ENCODE data around the gene RIT1.

RIT1 gene

DNA sequence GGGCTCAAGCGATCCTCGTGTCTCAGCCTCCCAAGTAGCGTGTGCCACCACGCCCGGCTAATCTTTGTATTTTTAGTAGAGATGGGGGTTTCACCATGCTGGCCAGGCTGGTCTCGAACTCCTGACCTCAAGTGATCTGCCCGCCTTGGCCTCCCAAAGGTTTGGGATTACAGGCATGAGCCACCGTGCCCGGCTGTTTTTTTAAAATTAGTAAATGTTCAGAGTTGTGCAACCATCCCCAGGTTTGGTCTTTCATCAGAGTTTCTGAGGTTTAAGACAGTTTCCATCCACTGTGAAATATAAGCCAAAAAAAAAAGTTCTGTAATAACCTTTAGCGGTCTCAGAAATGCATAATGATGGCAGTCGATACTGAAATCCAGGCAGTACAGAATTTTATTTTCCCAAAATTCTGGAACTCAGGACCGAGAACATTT is 52.3 kb downstream of the RIT1 start:
- H3K9ac ChIP-seq (ENCODE audit: low read length), result peak overlapping the region; percentile 33; the same call in 1 of the 2 replicates
- peak overlapping the region; percentile 87 for H3K4me3 ChIP-seq (ENCODE audit: low read length)
- H2AFZ ChIP-seq (ENCODE audit: low read length), result peak overlapping the region; percentile 61
- peaks cover 25% of the 10 kb centered on the region for H3K4me1 ChIP-seq (ENCODE audit: low read length)
- peak overlapping the region; percentile 71; the same call in 1 of the 2 replicates for H3K27ac ChIP-seq (ENCODE audit: low read length)
- H4K20me1 ChIP-seq (ENCODE audit: insufficient read depth, low read length), result no peaks in the 10 kb centered on the region
- no peaks in the 10 kb centered on the region for H3K9me2 ChIP-seq (replicated peaks; ENCODE audit: insufficient read depth, low read length)
- H3K27me3 ChIP-seq (replicated peaks; ENCODE audit: insufficient read depth, low read length), result peaks cover 24% of the 10 kb centered on the region
- H3F3A ChIP-seq (ENCODE audit: insufficient read depth, low read length), result peaks cover 22% of the 10 kb centered on the region
- H3K4me2 ChIP-seq (ENCODE audit: low read depth, low read length), result peak overlapping the region; percentile 73
- DNase-seq, result no peak
- TF ChIP-seq EZH2phosphoT487 (IDR thresholded peaks at IDR 0.05; ENCODE audit: low read length) (no peak), EZH2 (optimal IDR thresholded peaks at IDR 0.05; ENCODE audit: low read depth, low read length) (no peak)
- TF ChIP-seq, protein P1, sequence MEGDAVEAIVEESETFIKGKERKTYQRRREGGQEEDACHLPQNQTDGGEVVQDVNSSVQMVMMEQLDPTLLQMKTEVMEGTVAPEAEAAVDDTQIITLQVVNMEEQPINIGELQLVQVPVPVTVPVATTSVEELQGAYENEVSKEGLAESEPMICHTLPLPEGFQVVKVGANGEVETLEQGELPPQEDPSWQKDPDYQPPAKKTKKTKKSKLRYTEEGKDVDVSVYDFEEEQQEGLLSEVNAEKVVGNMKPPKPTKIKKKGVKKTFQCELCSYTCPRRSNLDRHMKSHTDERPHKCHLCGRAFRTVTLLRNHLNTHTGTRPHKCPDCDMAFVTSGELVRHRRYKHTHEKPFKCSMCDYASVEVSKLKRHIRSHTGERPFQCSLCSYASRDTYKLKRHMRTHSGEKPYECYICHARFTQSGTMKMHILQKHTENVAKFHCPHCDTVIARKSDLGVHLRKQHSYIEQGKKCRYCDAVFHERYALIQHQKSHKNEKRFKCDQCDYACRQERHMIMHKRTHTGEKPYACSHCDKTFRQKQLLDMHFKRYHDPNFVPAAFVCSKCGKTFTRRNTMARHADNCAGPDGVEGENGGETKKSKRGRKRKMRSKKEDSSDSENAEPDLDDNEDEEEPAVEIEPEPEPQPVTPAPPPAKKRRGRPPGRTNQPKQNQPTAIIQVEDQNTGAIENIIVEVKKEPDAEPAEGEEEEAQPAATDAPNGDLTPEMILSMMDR (IDR thresholded peaks at IDR 0.05; ENCODE audit: low read length), result no peak
- H3K9me3 ChIP-seq (replicated peaks; ENCODE audit: insufficient read depth, low read length), result no peaks in the 10 kb centered on the region
- H3K36me3 ChIP-seq (replicated peaks; ENCODE audit: insufficient read depth, low read length), result 0 out of 2 replicates have a peak, but pooled peaks cover 3% of the 10 kb centered on the region
- H3K79me2 ChIP-seq (ENCODE audit: low read length), result peaks cover 28% of the 10 kb centered on the region

DNA sequence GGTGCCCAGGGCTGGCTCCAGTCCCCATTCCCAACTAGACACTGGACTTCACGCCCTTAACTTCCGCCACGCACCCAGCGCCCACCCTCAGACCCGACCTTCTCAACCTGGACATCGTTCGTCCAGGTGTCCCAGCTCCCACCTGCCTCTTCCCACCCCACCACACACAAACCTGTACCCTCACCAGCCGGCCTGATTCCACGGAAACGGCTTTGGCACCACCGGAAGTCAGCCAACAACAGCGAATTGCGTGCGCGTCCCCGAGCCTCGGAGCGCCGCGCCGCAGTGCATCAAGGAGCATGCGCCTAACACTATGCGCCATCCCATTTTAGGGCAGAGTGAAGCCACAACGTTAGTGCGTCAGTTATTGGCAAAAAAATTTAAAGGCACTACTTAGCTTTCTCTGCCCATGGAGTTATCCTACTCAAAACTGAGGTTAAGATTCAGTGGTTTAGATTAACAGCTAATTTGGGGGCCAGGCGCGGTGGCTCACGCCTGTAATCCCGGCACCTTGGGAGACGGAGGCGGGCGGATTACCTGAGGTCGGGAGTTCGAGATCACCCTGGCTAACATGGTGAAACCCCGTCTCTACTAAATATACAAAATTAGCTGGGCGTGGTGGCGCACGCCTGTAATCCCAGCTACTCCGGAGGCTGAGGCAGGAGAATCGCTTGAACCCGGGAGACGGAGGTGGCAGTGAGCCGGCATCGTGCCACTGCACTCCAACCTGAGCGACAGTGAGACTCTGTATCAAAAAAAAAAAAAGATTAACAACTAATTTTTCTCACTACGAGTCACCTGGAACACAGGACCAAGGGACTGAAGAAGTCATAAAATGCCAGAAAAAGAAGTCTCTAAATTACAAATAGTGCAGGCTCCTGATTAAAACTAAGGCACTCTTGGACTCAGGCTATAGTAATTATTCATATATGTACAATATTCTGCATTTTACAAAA is 53.9 kb downstream of the RIT1 start, which contains the start of gene GON4L:
TSS of gene GON4L (minus strand) at position 240 of the 956 bp plus-strand sequence. CDS start 3,434 bp downstream, outside the sequence.
- Histone ChIP-seq H3K36me3 (replicated peaks; ENCODE audit: insufficient read depth, low read length) (peaks cover 9% of the 10 kb centered on the region; the same call in 1 of the 2 replicates), H3K4me1 (ENCODE audit: low read length) (peaks cover 25% of the 10 kb centered on the region), H2AFZ (ENCODE audit: low read length) (peak within 1 kb of the TSS; percentile 83), H4K20me1 (ENCODE audit: insufficient read depth, low read length) (no peaks in the 10 kb centered on the region), H3K79me2 (ENCODE audit: low read length) (peaks cover 41% of the 10 kb centered on the region), H3F3A (ENCODE audit: insufficient read depth, low read length) (peaks cover 22% of the 10 kb centered on the region), H3K9me3 (replicated peaks; ENCODE audit: insufficient read depth, low read length) (no peaks in the 10 kb centered on the region), H3K27me3 (replicated peaks; ENCODE audit: insufficient read depth, low read length) (peaks cover 19% of the 10 kb centered on the region), H3K27ac (ENCODE audit: low read length) (peak within 1 kb of the TSS; percentile 71; the same call in 1 of the 2 replicates), H3K9me2 (replicated peaks; ENCODE audit: insufficient read depth, low read length) (no peaks in the 10 kb centered on the region), H3K9ac (ENCODE audit: low read length) (peak within 1 kb of the TSS; percentile 77), H3K4me2 (ENCODE audit: low read depth, low read length) (peak within 1 kb of the TSS; percentile 74), H3K4me3 (ENCODE audit: low read length) (peak within 1 kb of the TSS; percentile 87)
- TF ChIP-seq EZH2phosphoT487 (IDR thresholded peaks at IDR 0.05; ENCODE audit: low read length), result no peak
- no peak for TF ChIP-seq EZH2 (optimal IDR thresholded peaks at IDR 0.05; ENCODE audit: low read depth, low read length)
- TF ChIP-seq, protein P1 (IDR thresholded peaks at IDR 0.05; ENCODE audit: low read length), result no peak
- DNase-seq, result peak; percentile 99

DNA sequence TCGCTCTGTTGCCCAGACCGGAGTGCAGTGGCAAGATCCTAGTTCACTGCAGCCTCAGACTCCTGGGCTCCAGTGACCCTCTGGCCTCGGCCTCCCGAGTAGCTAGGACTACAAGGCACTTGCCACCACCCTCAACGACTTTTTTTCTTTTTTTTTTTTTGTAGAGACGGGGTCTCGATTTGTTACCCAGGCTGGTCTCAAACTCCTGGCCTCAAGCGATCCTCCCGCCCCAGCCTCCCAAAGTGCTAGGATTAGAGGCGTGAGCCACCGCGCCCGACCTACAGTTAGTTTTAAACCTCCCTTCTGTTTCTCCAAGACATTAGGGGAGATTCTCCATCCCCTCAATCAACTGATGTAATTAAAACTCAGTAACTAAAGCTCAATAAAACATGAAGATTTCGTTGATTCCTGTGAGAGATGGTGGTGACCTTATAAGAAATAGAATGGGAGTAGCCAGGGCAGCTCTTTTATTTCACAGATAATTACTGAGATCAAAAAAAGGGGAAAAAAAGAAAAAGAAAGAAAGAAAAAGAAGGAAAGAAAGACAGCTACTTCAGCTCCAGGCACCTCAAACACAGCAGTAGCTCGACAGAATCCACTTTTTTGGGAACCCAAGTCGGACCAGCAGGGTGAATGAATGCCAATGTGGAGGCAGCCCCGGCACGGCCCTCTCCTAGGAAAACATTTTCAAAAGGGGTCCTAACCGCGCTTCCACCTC is 54.7 kb downstream of the RIT1 start:
- Histone ChIP-seq H3K9ac (ENCODE audit: low read length) (peak overlapping the region; percentile 77), H3K9me3 (replicated peaks; ENCODE audit: insufficient read depth, low read length) (no peaks in the 10 kb centered on the region), H3K4me2 (ENCODE audit: low read depth, low read length) (peak overlapping the region; percentile 74), H3F3A (ENCODE audit: insufficient read depth, low read length) (peaks cover 22% of the 10 kb centered on the region), H3K27me3 (replicated peaks; ENCODE audit: insufficient read depth, low read length) (peaks cover 12% of the 10 kb centered on the region), H3K27ac (ENCODE audit: low read length) (no peak overlapping the region), H2AFZ (ENCODE audit: low read length) (peak overlapping the region; percentile 83), H3K4me1 (ENCODE audit: low read length) (peaks cover 25% of the 10 kb centered on the region), H4K20me1 (ENCODE audit: insufficient read depth, low read length) (no peaks in the 10 kb centered on the region), H3K36me3 (replicated peaks; ENCODE audit: insufficient read depth, low read length) (peaks cover 12% of the 10 kb centered on the region; the same call in 1 of the 2 replicates), H3K4me3 (ENCODE audit: low read length) (peak overlapping the region; percentile 87), H3K79me2 (ENCODE audit: low read length) (peaks cover 49% of the 10 kb centered on the region), H3K9me2 (replicated peaks; ENCODE audit: insufficient read depth, low read length) (no peaks in the 10 kb centered on the region)
- TF ChIP-seq EZH2phosphoT487 (IDR thresholded peaks at IDR 0.05; ENCODE audit: low read length) (no peak), EZH2 (optimal IDR thresholded peaks at IDR 0.05; ENCODE audit: low read depth, low read length) (no peak)
- TF ChIP-seq, protein P1 (IDR thresholded peaks at IDR 0.05; ENCODE audit: low read length), result no peak
- DNase-seq, result no peak

Measured in MM.1S (cell line).